ENCODE measurements around the gene HCRT.
"Not testable (repeated sequence)": the region's sequence is repeated elsewhere in the genome, so short reads cannot be mapped to it uniquely, and the experiment has no call there.

DNA sequence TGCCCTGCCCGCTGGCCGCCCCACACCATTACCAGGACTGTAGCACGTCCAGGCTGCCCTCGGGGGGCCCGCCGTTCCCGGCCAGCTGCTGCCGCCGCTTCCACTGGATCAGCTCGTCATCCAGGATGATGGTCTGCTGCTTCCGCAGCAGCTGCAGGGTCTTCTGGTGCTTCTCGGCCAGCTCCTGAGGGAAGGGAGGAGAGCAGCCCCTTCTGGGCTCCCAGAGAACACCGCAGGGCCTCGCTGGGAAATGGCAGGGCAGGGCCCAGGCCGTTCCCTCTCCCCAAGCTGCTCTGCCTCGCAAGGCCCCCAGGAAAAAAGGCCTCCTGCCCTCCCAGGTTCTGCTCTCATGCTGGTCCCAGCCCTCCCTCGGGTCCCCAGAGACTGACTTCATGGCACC, 34.0 kb upstream of the HCRT start:
- not testable (repeated sequence) for TF ChIP-seq EZH2 (IDR thresholded peaks at IDR 0.05; ENCODE audit: borderline replicate concordance, insufficient read depth, low read depth, low read length, poor library complexity, severe bottlenecking)
- TF ChIP-seq, protein P1, sequence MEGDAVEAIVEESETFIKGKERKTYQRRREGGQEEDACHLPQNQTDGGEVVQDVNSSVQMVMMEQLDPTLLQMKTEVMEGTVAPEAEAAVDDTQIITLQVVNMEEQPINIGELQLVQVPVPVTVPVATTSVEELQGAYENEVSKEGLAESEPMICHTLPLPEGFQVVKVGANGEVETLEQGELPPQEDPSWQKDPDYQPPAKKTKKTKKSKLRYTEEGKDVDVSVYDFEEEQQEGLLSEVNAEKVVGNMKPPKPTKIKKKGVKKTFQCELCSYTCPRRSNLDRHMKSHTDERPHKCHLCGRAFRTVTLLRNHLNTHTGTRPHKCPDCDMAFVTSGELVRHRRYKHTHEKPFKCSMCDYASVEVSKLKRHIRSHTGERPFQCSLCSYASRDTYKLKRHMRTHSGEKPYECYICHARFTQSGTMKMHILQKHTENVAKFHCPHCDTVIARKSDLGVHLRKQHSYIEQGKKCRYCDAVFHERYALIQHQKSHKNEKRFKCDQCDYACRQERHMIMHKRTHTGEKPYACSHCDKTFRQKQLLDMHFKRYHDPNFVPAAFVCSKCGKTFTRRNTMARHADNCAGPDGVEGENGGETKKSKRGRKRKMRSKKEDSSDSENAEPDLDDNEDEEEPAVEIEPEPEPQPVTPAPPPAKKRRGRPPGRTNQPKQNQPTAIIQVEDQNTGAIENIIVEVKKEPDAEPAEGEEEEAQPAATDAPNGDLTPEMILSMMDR (IDR thresholded peaks at IDR 0.05), result not testable (repeated sequence)

All from B cell (primary cell).